Measurements from ENCODE around the gene MAB21L4. TPM values are rescaled to one million over a fixed set of nuclear protein-coding genes. Genes with fewer than 3 reads are reported as not detected.

The MAB21L4 gene
- total RNA-seq, 1 experiment from 2014 or later: 0.15 TPM

DNA sequence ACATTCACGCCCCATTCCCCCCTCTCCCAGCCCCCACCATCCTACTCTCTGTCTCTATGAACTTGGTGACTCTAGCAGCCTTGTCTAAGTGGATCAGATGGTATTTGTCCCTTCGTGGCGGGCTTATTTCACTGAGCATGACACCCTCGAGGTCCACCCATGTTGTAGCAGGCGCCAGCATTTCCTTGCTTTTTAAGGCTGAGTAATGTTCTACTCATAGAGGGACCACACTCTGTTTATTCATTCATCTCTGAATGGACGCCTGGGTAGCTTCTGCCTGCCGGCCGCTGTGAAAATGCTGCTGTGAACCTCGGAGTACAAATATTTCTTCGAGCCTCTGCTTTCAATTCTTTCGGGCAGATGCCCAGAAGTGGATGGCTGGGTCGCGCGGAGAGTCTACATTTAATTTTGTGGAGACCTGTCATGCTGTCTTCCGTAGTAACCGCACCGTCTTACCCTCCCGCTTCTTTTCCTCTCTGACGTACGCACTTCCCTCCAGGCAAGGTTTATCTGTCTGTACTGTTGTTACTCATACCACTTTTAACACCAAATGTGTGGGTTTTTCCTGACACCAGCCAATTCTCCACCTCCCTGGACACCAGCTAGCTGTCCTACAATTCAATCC lies 15.8 kb upstream of the MAB21L4 start:
- TF ChIP-seq, protein P1, sequence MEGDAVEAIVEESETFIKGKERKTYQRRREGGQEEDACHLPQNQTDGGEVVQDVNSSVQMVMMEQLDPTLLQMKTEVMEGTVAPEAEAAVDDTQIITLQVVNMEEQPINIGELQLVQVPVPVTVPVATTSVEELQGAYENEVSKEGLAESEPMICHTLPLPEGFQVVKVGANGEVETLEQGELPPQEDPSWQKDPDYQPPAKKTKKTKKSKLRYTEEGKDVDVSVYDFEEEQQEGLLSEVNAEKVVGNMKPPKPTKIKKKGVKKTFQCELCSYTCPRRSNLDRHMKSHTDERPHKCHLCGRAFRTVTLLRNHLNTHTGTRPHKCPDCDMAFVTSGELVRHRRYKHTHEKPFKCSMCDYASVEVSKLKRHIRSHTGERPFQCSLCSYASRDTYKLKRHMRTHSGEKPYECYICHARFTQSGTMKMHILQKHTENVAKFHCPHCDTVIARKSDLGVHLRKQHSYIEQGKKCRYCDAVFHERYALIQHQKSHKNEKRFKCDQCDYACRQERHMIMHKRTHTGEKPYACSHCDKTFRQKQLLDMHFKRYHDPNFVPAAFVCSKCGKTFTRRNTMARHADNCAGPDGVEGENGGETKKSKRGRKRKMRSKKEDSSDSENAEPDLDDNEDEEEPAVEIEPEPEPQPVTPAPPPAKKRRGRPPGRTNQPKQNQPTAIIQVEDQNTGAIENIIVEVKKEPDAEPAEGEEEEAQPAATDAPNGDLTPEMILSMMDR (conservative IDR thresholded peaks at IDR 0.05): no peak
- H2AK5ac ChIP-seq (ENCODE audit: insufficient read length, low read length): no peak overlapping the region
- H3K4me1 Mint-ChIP-seq: 0 out of 4 replicates have a peak, but pooled peaks cover 0 to 2% of the 10 kb centered on the region in 2 experiments
- no peak overlapping the region for H3K4me3 Mint-ChIP-seq
- H3K36me3 Mint-ChIP-seq (ENCODE audit: insufficient read depth in 1 of 3, low read depth in 3 of 3): no peaks in the 10 kb centered on the region
- no peak overlapping the region for H3K14ac ChIP-seq (ENCODE audit: insufficient read depth, low read length)
- no peak overlapping the region for H3K4me2 ChIP-seq (ENCODE audit: insufficient read depth, insufficient read length, low read length)
- no peak overlapping the region for H4K5ac ChIP-seq (ENCODE audit: insufficient read length, low read depth, low read length)
- DNase-seq: no peak
- no peak overlapping the region for H4K91ac ChIP-seq (ENCODE audit: insufficient read length, low read depth, low read length)
- H2BK12ac ChIP-seq (ENCODE audit: insufficient read length, low read depth, low read length): no peak overlapping the region
- H3K4me1 ChIP-seq (ENCODE audit: insufficient read depth, low read length): no peaks in the 10 kb centered on the region
- no peak overlapping the region for H3K18ac ChIP-seq (ENCODE audit: insufficient read length, low read depth, low read length)
- no peak overlapping the region for H2BK15ac ChIP-seq (ENCODE audit: low read depth, low read length)
- H2BK5ac ChIP-seq (ENCODE audit: insufficient read length, low read length): no peak overlapping the region
- no peak overlapping the region for H3K27ac ChIP-seq (ENCODE audit: insufficient read length, low read depth, low read length)
- no CpG with 5 or more reads among the region's 20 CpGs for WGBS (ENCODE audit: extremely low coverage, insufficient read length, low lambda C conversion rate)
- no peak overlapping the region for H3K9ac ChIP-seq (ENCODE audit: extremely low read depth, insufficient read length, low read length)
- H3K23ac ChIP-seq (ENCODE audit: insufficient read length, low read depth, low read length): no peak overlapping the region
- no peaks in the 10 kb centered on the region for H4K20me1 ChIP-seq (ENCODE audit: control insufficient read depth, insufficient read depth, insufficient read length)
- no peaks in the 10 kb centered on the region for H3K9me3 ChIP-seq (ENCODE audit: control insufficient read depth, low read depth, low read length)
- H4K8ac ChIP-seq (replicated peaks; ENCODE audit: insufficient read length, low read depth, low read length): no peak overlapping the region
- no peak overlapping the region for H3T11ph ChIP-seq (ENCODE audit: low read length)
- H3K27me3 ChIP-seq (ENCODE audit: insufficient read depth, low read length): no peaks in the 10 kb centered on the region
- no peak overlapping the region for H2BK20ac ChIP-seq (ENCODE audit: low read depth, low read length, poor library complexity, severe bottlenecking)
- peaks cover 15% of the 10 kb centered on the region for H3K27me3 Mint-ChIP-seq (ENCODE audit: low read depth)
- no peaks in the 10 kb centered on the region for H3K79me1 ChIP-seq (ENCODE audit: insufficient read depth, low read depth, low read length, poor library complexity, severe bottlenecking)
- H3K56ac ChIP-seq (ENCODE audit: insufficient read length, low read depth, low read length): no peak overlapping the region
- H3K4ac ChIP-seq (ENCODE audit: low read depth, low read length): no peak overlapping the region
- H3K23me2 ChIP-seq (ENCODE audit: insufficient read length, low read depth, low read length, poor library complexity, severe bottlenecking): no peaks in the 10 kb centered on the region
- H3K27ac Mint-ChIP-seq: no peak overlapping the region; a peak in 1 of 7 replicates
- no peak overlapping the region for H2BK120ac ChIP-seq (ENCODE audit: low read depth, low read length, poor library complexity, severe bottlenecking)
- no peak overlapping the region for H2AFZ ChIP-seq (ENCODE audit: low read length)
- H3K79me2 ChIP-seq (ENCODE audit: insufficient read depth, low read length): no peaks in the 10 kb centered on the region
- H3K9me3 Mint-ChIP-seq: no peaks in the 10 kb centered on the region

Measured in H9 (cell line).